Loucy (cell line): ENCODE data around the gene MOB1B.
A peak's percentile ranks its signal among the peaks of the same experiment; 100 is the strongest.
"Not testable (repeated sequence)": the region's sequence is repeated elsewhere in the genome, so short reads cannot be mapped to it uniquely, and the experiment has no call there.

Experiments used
- H2AFZ ChIP-seq: fragments of 200-600 bp; sonication (generic); 2 replicates; pipeline ENCODE4 v1.6.0; 2016; ENCODE audit warnings: antibody characterized with exemption, mild to moderate bottlenecking, low read length, moderate library complexity
- H3F3A ChIP-seq: fragments of 200-600 bp; 2 replicates; pipeline ENCODE4 v1.6.0; 2016; ENCODE audit warnings: antibody characterized with exemption, low read depth, mild to moderate bottlenecking
- H3K27me3 ChIP-seq: fragments of 200-600 bp; sonication (generic); 2 replicates; pipeline ENCODE4 v1.6.1; 2014; ENCODE audit warnings: low read length, mild to moderate bottlenecking; ENCODE audit not compliant: insufficient read depth, poor library complexity, severe bottlenecking
- H3K36me3 ChIP-seq: fragments of 200-600 bp; sonication (generic); 2 replicates; pipeline ENCODE4 v1.6.1; 2016; ENCODE audit warnings: low read length; ENCODE audit not compliant: insufficient read depth
- H3K4me1 ChIP-seq: fragments of 200-600 bp; sonication (generic); 2 replicates; pipeline ENCODE4 v1.5.1; 2014; ENCODE audit warnings: low read length, mild to moderate bottlenecking; ENCODE audit not compliant: insufficient read depth, poor library complexity, severe bottlenecking
- H3K4me2 ChIP-seq: fragments of 200-600 bp; sonication (generic); 2 replicates; pipeline ENCODE4 v1.6.0; 2014; ENCODE audit warnings: antibody characterized with exemption, low read length, low read depth, mild to moderate bottlenecking; ENCODE audit not compliant: poor library complexity, severe bottlenecking
- H3K4me3 ChIP-seq: fragments of 200-600 bp; sonication (generic); 2 replicates; pipeline ENCODE4 v1.5.1; 2014; ENCODE audit warnings: low read length, mild to moderate bottlenecking, mixed read lengths; ENCODE audit not compliant: poor library complexity, severe bottlenecking
- H3K79me2 ChIP-seq: fragments of 200-600 bp; sonication (generic); 2 replicates; pipeline ENCODE4 v1.6.1; 2014; ENCODE audit warnings: low read length; ENCODE audit not compliant: insufficient read depth
- H3K9ac ChIP-seq: fragments of 200-600 bp; sonication (generic); 2 replicates; pipeline ENCODE4 v1.6.0; 2014; ENCODE audit warnings: mild to moderate bottlenecking, low read depth, low read length, moderate library complexity; ENCODE audit not compliant: poor library complexity, severe bottlenecking
- H3K9me2 ChIP-seq: fragments of 200-600 bp; sonication (generic); replicated peaks from 2 replicates; pipeline ENCODE4 v1.6.1; 2016; ENCODE audit warnings: low read depth, low read length, mixed read lengths
- H3K9me3 ChIP-seq: fragments of 200-600 bp; sonication (generic); 2 replicates; pipeline ENCODE4 v1.6.1; 2014; ENCODE audit warnings: mild to moderate bottlenecking, antibody characterized with exemption, low read length, low read depth; ENCODE audit not compliant: insufficient read depth
- H4K20me1 ChIP-seq: fragments of 200-600 bp; sonication (generic); 2 replicates; pipeline ENCODE4 v1.6.0; 2014; ENCODE audit warnings: antibody characterized with exemption, low read length, mild to moderate bottlenecking; ENCODE audit not compliant: insufficient read depth, poor library complexity, severe bottlenecking
- EZH2phosphoT487 ChIP-seq: fragments of 200-600 bp; IDR thresholded peaks from 2 replicates; pipeline ENCODE4 v1.6.1; 2018; ENCODE audit warnings: antibody characterized with exemption, mild to moderate bottlenecking, moderate library complexity, borderline replicate concordance
- TF ChIP-seq, protein P1 (sequence below): fragments of 200-600 bp; sonication (generic); conservative IDR thresholded peaks from 2 replicates; pipeline ENCODE4 v1.5.1; 2014; ENCODE audit warnings: mild to moderate bottlenecking, antibody characterized with exemption, low read length

MOB1B gene

DNA sequence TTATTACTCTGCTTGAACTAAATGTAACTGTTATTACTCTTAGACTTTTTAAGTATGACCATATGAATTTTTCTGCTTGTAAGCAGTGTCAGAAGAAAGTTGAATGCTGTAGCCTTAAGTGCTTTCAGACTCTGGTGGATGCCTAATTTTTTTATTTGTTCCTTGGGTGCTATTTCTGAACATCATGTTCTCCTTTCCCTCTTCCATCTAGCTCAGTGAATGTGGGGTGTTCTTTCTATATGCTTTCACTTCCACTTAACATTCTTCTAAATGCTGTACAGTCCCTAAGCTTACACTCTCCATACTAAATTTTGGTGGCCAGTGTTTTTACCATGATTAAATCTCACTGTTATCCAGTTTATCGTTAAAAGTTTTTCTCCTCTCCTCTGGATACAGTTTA lies 94.9 kb downstream of the MOB1B start:
- Histone ChIP-seq H3K9ac (peak overlapping the region; percentile 97), H2AFZ (no peak overlapping the region), H3K9me3 (no peaks in the 10 kb centered on the region; the same call in 1 of the 2 replicates), H4K20me1 (peaks cover 46% of the 10 kb centered on the region), H3K36me3 (peaks cover 20% of the 10 kb centered on the region; the same call in 1 of the 2 replicates), H3K79me2 (peaks cover 85% of the 10 kb centered on the region), H3K4me2 (peak overlapping the region; percentile 79), H3K27me3 (peaks cover 9% of the 10 kb centered on the region), H3K4me1 (peaks cover 45% of the 10 kb centered on the region), H3K9me2 (no peaks in the 10 kb centered on the region), H3F3A (no peaks in the 10 kb centered on the region), H3K4me3 (peak overlapping the region; percentile 89)
- TF ChIP-seq EZH2phosphoT487: no peak
- TF ChIP-seq, protein P1, sequence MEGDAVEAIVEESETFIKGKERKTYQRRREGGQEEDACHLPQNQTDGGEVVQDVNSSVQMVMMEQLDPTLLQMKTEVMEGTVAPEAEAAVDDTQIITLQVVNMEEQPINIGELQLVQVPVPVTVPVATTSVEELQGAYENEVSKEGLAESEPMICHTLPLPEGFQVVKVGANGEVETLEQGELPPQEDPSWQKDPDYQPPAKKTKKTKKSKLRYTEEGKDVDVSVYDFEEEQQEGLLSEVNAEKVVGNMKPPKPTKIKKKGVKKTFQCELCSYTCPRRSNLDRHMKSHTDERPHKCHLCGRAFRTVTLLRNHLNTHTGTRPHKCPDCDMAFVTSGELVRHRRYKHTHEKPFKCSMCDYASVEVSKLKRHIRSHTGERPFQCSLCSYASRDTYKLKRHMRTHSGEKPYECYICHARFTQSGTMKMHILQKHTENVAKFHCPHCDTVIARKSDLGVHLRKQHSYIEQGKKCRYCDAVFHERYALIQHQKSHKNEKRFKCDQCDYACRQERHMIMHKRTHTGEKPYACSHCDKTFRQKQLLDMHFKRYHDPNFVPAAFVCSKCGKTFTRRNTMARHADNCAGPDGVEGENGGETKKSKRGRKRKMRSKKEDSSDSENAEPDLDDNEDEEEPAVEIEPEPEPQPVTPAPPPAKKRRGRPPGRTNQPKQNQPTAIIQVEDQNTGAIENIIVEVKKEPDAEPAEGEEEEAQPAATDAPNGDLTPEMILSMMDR: no peak

DNA sequence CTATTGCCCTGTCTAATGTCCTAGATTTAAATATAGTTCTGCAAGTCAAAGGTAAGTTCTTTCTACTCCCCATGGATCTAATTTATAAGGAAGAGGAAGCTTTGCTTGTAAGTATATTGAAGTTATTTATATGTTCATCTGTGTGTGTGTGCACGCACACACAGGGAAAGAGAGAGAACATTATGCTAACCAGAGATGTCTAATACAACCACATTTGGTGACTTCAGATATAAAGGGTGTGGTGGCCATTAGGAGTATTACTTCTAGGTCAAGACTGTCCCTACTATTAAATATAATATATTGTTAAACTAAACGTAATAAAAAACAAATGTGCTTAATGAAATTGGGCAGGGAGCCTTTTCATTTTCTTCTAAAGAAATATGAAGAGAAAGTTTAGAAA lies 95.4 kb downstream of the MOB1B start:
- Histone ChIP-seq H3K9me3 (no peaks in the 10 kb centered on the region; the same call in 1 of the 2 replicates), H3K36me3 (peaks cover 20% of the 10 kb centered on the region; the same call in 1 of the 2 replicates), H4K20me1 (peaks cover 46% of the 10 kb centered on the region), H2AFZ (no peak overlapping the region), H3K4me1 (peaks cover 41% of the 10 kb centered on the region), H3K9ac (peak overlapping the region; percentile 97), H3K4me3 (peak overlapping the region; percentile 89), H3F3A (no peaks in the 10 kb centered on the region), H3K79me2 (peaks cover 90% of the 10 kb centered on the region), H3K4me2 (peak overlapping the region; percentile 79), H3K27me3 (peaks cover 9% of the 10 kb centered on the region), H3K9me2 (no peaks in the 10 kb centered on the region)
- no peak for TF ChIP-seq EZH2phosphoT487
- TF ChIP-seq, protein P1: no peak

DNA sequence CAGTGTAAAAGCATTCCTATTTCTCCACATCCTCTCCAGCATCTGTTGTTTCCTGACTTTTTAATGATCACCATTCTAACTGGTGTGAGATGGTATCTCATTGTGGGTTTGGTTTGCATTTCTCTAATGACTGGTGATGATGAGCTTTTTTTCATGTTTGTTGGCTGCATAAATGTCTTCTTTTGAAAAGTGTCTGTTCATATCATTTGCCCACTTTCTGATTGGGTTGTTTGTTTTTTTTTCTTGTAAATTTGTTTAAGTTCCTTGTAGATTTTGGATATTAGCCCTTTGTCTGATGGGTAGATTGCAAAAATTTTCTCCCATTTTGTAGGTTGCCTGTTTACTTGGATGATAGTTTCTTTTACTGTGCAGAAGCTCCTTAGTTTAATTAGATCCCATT lies 97.5 kb downstream of the MOB1B start:
- H3F3A ChIP-seq, H3K9ac ChIP-seq, H3K4me3 ChIP-seq, H3K9me2 ChIP-seq, H2AFZ ChIP-seq, H3K27me3 ChIP-seq, H3K4me2 ChIP-seq, H3K9me3 ChIP-seq: not testable (repeated sequence)
- Histone ChIP-seq H3K4me1 (peaks cover 48% of the 10 kb centered on the region), H4K20me1 (peaks cover 60% of the 10 kb centered on the region), H3K79me2 (peaks cover 100% of the 10 kb centered on the region), H3K36me3 (peaks cover 20% of the 10 kb centered on the region; the same call in 1 of the 2 replicates)

DNA sequence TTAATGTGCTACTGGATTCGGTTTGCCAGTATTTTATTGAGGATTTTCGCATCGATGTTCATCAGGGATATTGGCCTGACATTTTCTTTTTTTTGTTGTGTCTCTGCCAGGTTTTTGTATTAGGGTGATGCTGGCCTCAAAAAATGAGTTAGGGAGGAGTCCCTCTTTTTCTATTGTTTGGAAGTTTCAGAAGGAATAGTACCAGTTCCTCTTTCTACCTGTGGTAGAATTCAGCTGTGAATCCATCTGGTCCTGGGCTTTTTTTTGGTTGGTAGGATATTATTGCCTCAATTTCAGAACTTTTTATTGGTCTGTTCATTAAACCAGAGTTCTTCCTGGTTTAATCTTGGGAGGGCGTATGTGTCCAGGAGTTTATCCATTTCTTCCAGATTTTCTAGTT lies 99.2 kb downstream of the MOB1B start:
- Histone ChIP-seq H3K4me2 (peak overlapping the region; percentile 55), H3K36me3 (peaks cover 23% of the 10 kb centered on the region; the same call in 1 of the 2 replicates), H4K20me1 (peaks cover 53% of the 10 kb centered on the region), H3K4me1 (peaks cover 36% of the 10 kb centered on the region), H3K4me3 (peak overlapping the region; percentile 51), H3K79me2 (peaks cover 100% of the 10 kb centered on the region)
- H3K9me3 ChIP-seq, H3K9me2 ChIP-seq, H3K27me3 ChIP-seq, H3F3A ChIP-seq, H2AFZ ChIP-seq, H3K9ac ChIP-seq: not testable (repeated sequence)
